Keratinocyte (primary cell): Measurements from ENCODE around the gene ATP5IF1.

ENCODE experiments used
- CTCF ChIP-seq, 3 experiments: IDR thresholded peaks in 1 of 3; conservative IDR thresholded peaks in 1 of 3; optimal IDR thresholded peaks in 1 of 3; 2 replicates in 2 of 3; 3 replicates in 1 of 3; pipeline versions ENCODE3 to v1.5.1; 2011; ENCODE audit warnings: low read length in 3 of 3, mild to moderate bottlenecking in 3 of 3, moderate library complexity in 2 of 3, control low read depth in 1 of 3, inconsistent platforms in 1 of 3; ENCODE audit not compliant: insufficient read depth in 2 of 3; ENCODE audit errors: extremely low read depth in 1 of 3
- EZH2 ChIP-seq: IDR thresholded peaks from one replicate; pipeline ENCODE4 v1.6.1; 2012; ENCODE audit warnings: inconsistent platforms, mild to moderate bottlenecking, low read length, moderate library complexity

- TF ChIP-seq CTCF (optimal IDR thresholded peaks at IDR 0.05 in 1 of 3, IDR thresholded peaks at IDR 0.05 in 1 of 3, conservative IDR thresholded peaks at IDR 0.05 in 1 of 3; ENCODE audit: extremely low read depth in 1 of 3, insufficient read depth in 2 of 3, low read length in 3 of 3) = no peak
- TF ChIP-seq EZH2 = no peak
Observed at GRCh38 chr1:28205243-28205642, 30.7 kb upstream of the ATP5IF1 start.
